ENCODE measurements around the gene EFR3B. TPM values are rescaled to one million over a fixed set of nuclear protein-coding genes. Genes with fewer than 3 reads are reported as not detected.

Gene EFR3B
- total and polyA plus RNA-seq, 2 donors from 2014 or later = 0.39 to 1.1 TPM

DNA sequence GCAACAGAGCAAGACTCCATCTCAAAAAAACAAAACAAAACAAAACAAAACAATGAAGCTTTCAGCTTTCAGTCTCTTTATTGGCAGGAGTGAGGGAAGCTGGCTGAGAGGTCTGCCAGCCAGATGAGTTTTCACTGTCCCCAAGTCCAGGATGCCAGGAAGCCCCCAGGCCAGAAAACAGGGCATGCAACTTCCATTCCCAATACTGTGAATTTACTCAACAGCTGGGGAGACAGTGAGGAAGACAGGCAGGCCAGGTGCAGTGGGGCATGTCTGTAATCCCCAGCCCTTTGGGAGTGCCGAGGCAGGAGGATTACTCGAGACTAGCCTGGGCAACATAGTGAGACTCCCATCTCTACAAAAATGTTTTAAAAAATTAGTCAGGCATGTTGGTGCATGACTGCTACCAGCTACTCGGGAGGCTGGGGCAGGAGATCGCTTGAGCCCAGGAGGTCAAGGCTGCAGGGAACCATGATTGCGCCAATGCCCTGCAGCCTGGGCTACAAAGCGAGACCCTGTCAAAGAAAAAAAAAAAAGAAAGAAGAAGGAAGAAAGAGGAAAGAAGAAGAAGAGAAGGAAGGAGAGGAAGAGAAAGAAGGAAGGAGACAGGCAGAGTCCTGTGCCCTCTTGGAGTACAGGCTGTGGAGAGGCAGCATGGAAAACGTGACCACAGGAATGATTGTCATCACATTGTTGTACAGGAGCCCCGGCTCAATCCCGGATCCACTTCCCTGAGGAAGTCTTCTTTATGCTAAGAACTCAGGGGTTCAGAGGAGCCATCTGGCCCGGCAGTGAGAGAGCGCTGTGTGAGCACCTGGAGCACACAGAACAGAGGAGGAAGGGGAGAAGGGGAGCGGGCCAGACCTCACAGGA lies 155.7 kb downstream of the EFR3B start:
- no peak overlapping the region for H3K27ac ChIP-seq (ENCODE audit: low read depth in 2 of 2, low read length in 2 of 2)
- FAIRE-seq (no peak), DNase-seq (no peak)
- H3K9ac ChIP-seq (ENCODE audit: low read length in 3 of 3) = no peak overlapping the region
- H3K4me3 ChIP-seq (ENCODE audit: low read length in 3 of 3) = no peak overlapping the region
- intact Hi-C loops (cut with DNase I) = no loop called here
- no peaks in the 10 kb centered on the region for H3K27me3 ChIP-seq (ENCODE audit: control insufficient read depth, insufficient read depth, low read length)
- H3K36me3 ChIP-seq (ENCODE audit: control insufficient read depth in 2 of 3, insufficient read depth in 3 of 3, low read length in 3 of 3) = no peaks in the 10 kb centered on the region
- no peaks in the 10 kb centered on the region for H3K9me3 ChIP-seq (ENCODE audit: control insufficient read depth in 2 of 3, insufficient read depth in 1 of 3, low read length in 3 of 3)
- H3K4me1 ChIP-seq (ENCODE audit: control insufficient read depth in 2 of 3, insufficient read depth in 2 of 3, low read depth in 1 of 3, low read length in 3 of 3) = peaks cover 0 to 2% (median 0%) of the 10 kb centered on the region in 3 donors
- TF ChIP-seq, protein P1, sequence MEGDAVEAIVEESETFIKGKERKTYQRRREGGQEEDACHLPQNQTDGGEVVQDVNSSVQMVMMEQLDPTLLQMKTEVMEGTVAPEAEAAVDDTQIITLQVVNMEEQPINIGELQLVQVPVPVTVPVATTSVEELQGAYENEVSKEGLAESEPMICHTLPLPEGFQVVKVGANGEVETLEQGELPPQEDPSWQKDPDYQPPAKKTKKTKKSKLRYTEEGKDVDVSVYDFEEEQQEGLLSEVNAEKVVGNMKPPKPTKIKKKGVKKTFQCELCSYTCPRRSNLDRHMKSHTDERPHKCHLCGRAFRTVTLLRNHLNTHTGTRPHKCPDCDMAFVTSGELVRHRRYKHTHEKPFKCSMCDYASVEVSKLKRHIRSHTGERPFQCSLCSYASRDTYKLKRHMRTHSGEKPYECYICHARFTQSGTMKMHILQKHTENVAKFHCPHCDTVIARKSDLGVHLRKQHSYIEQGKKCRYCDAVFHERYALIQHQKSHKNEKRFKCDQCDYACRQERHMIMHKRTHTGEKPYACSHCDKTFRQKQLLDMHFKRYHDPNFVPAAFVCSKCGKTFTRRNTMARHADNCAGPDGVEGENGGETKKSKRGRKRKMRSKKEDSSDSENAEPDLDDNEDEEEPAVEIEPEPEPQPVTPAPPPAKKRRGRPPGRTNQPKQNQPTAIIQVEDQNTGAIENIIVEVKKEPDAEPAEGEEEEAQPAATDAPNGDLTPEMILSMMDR (IDR thresholded peaks at IDR 0.05; ENCODE audit: borderline replicate concordance, extremely low read depth, insufficient read depth) = no peak

DNA sequence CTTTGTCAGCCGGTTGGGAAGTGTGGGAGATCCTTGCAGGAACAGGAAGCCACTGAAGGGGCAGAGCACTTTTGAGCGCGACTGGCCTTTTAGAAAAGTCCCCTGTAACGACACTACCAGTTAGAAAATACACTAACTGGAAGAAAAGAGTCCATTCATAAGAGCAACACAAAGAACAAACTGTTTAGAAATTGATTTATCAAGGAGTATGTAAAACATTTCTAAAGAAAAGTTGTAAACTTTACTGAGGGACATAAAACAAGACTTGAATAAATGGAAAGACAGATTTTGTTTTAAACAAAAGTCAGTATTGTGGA lies 156.3 kb downstream of the EFR3B start:
- no peak overlapping the region for H3K27ac ChIP-seq (ENCODE audit: low read depth in 2 of 2, low read length in 2 of 2)
- no peaks in the 10 kb centered on the region for H3K9me3 ChIP-seq (ENCODE audit: control insufficient read depth in 2 of 3, insufficient read depth in 1 of 3, low read length in 3 of 3)
- no peak overlapping the region for H3K9ac ChIP-seq (ENCODE audit: low read length in 3 of 3)
- no peak overlapping the region for H3K4me3 ChIP-seq (ENCODE audit: low read length in 3 of 3)
- intact Hi-C loops (cut with DNase I) = no loop called here
- H3K27me3 ChIP-seq (ENCODE audit: control insufficient read depth, insufficient read depth, low read length) = no peaks in the 10 kb centered on the region
- FAIRE-seq = no peak
- TF ChIP-seq, protein P1 (IDR thresholded peaks at IDR 0.05; ENCODE audit: borderline replicate concordance, extremely low read depth, insufficient read depth) = no peak
- no peaks in the 10 kb centered on the region for H3K36me3 ChIP-seq (ENCODE audit: control insufficient read depth in 2 of 3, insufficient read depth in 3 of 3, low read length in 3 of 3)
- H3K4me1 ChIP-seq (ENCODE audit: control insufficient read depth in 2 of 3, insufficient read depth in 2 of 3, low read depth in 1 of 3, low read length in 3 of 3) = peaks cover 0 to 2% (median 0%) of the 10 kb centered on the region in 3 donors
- DNase-seq = no peak

DNA sequence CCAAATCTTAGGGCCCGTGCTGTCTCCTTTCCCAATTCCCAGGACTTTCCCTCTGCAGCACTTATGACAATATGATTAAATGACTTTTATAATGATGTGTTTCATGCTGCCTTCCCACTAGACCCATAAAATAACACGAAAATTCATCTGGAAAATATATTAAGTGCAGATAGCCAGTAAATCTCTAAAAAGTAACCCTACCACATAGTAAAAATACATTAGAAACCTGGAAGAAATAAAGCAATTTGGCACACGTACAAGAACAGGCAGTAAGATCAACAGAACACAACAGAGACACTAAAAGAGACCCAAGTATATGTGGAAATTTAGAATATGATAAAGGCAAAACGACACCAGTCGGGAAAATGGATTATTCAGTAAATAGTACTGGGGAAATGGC lies 156.7 kb downstream of the EFR3B start:
- H3K4me1 ChIP-seq (ENCODE audit: control insufficient read depth in 2 of 3, insufficient read depth in 2 of 3, low read depth in 1 of 3, low read length in 3 of 3) = peaks cover 0 to 2% (median 0%) of the 10 kb centered on the region in 3 donors
- FAIRE-seq = no peak
- H3K4me3 ChIP-seq (ENCODE audit: low read length in 3 of 3) = no peak overlapping the region
- no peak overlapping the region for H3K9ac ChIP-seq (ENCODE audit: low read length in 3 of 3)
- H3K36me3 ChIP-seq (ENCODE audit: control insufficient read depth in 2 of 3, insufficient read depth in 3 of 3, low read length in 3 of 3) = no peaks in the 10 kb centered on the region
- no peaks in the 10 kb centered on the region for H3K9me3 ChIP-seq (ENCODE audit: control insufficient read depth in 2 of 3, insufficient read depth in 1 of 3, low read length in 3 of 3)
- intact Hi-C loops (cut with DNase I) = no loop called here
- DNase-seq = no peak
- no peak overlapping the region for H3K27ac ChIP-seq (ENCODE audit: low read depth in 2 of 2, low read length in 2 of 2)
- TF ChIP-seq, protein P1 (IDR thresholded peaks at IDR 0.05; ENCODE audit: borderline replicate concordance, extremely low read depth, insufficient read depth) = no peak
- no peaks in the 10 kb centered on the region for H3K27me3 ChIP-seq (ENCODE audit: control insufficient read depth, insufficient read depth, low read length)
